Keratinocyte (primary cell): ENCODE data around the gene MXI1. TPM values are rescaled to one million over a fixed set of nuclear protein-coding genes. Genes with fewer than 3 reads are reported as not detected.

Experiments used
- DNase-seq: peaks from one replicate; pipeline ENCODE4 v3.0.0-alpha.2; 2011; ENCODE audit warnings: low read depth, missing footprints, low spot score
- FAIRE-seq: peaks from 2 replicates; lab custom pipeline; 2011; peaks lifted over from hg19 to GRCh38; lab: Jason Lieb, UNC
- H2AFZ ChIP-seq: 2 replicates; pipeline ENCODE4 v1.6.0; 2012; ENCODE audit warnings: low read length, control low read depth, inconsistent platforms; ENCODE audit not compliant: control insufficient read depth
- H3K27ac ChIP-seq: 2 replicates; pipeline ENCODE4 v1.5.1; 2011; ENCODE audit warnings: low read length; ENCODE audit not compliant: control insufficient read depth, insufficient read depth
- H3K27me3 ChIP-seq: 3 replicates; pipeline ENCODE4 v1.6.0; 2011; ENCODE audit warnings: low read length; ENCODE audit not compliant: control insufficient read depth, insufficient read depth; ENCODE audit errors: extremely low read depth
- H3K36me3 ChIP-seq, 2 experiments: 2 replicates in 1 of 2; 3 replicates in 1 of 2; pipeline ENCODE4 v1.5.1; 2011; ENCODE audit warnings: low read length in 2 of 2, mild to moderate bottlenecking in 1 of 2; ENCODE audit not compliant: control insufficient read depth in 2 of 2, insufficient read depth in 2 of 2; ENCODE audit errors: extremely low read depth in 1 of 2
- H3K4me1 ChIP-seq: 3 replicates; pipeline ENCODE4 v1.5.1; 2011; ENCODE audit warnings: low read length; ENCODE audit not compliant: control insufficient read depth, insufficient read depth; ENCODE audit errors: extremely low read depth
- H3K4me2 ChIP-seq: 3 replicates; pipeline ENCODE4 v1.6.0; 2011; ENCODE audit warnings: low read depth, low read length; ENCODE audit not compliant: control insufficient read depth, insufficient read depth; ENCODE audit errors: extremely low read depth
- H3K4me3 ChIP-seq, 3 experiments: fragments of 200-600 bp in 1 of 3; sonication (generic) in 1 of 3; 2 replicates in 2 of 3; 3 replicates in 1 of 3; pipeline ENCODE4 v1.5.1; 2011 to 2016; ENCODE audit warnings: low read length in 3 of 3, mild to moderate bottlenecking in 3 of 3, control low read depth in 2 of 3, inconsistent platforms in 1 of 3, low read depth in 1 of 3, mixed read lengths in 1 of 3, mixed run types in 1 of 3, moderate library complexity in 1 of 3; ENCODE audit not compliant: control insufficient read depth in 2 of 3, insufficient read depth in 2 of 3; ENCODE audit errors: extremely low read depth in 1 of 3
- H3K79me2 ChIP-seq: 2 replicates; pipeline ENCODE4 v1.6.0; 2012; ENCODE audit warnings: low read length; ENCODE audit not compliant: control insufficient read depth, insufficient read depth
- H3K9ac ChIP-seq: 3 replicates; pipeline ENCODE4 v1.6.0; 2011; ENCODE audit warnings: low read length; ENCODE audit not compliant: control insufficient read depth, insufficient read depth; ENCODE audit errors: extremely low read depth
- H3K9me1 ChIP-seq: 3 replicates; pipeline ENCODE4 v1.6.0; 2011; ENCODE audit warnings: low read length; ENCODE audit not compliant: control insufficient read depth, insufficient read depth; ENCODE audit errors: extremely low read depth
- H3K9me3 ChIP-seq: 2 replicates; pipeline ENCODE4 v1.5.1; 2012; ENCODE audit warnings: low read depth, low read length; ENCODE audit not compliant: control insufficient read depth
- H4K20me1 ChIP-seq: 3 replicates; pipeline ENCODE4 v1.6.0; 2011; ENCODE audit warnings: low read length; ENCODE audit not compliant: control insufficient read depth, insufficient read depth; ENCODE audit errors: extremely low read depth
- CTCF ChIP-seq, 3 experiments: IDR thresholded peaks in 1 of 3; conservative IDR thresholded peaks in 1 of 3; optimal IDR thresholded peaks in 1 of 3; 2 replicates in 2 of 3; 3 replicates in 1 of 3; pipeline versions ENCODE3 to v1.5.1; 2011; ENCODE audit warnings: low read length in 3 of 3, mild to moderate bottlenecking in 3 of 3, moderate library complexity in 2 of 3, control low read depth in 1 of 3, inconsistent platforms in 1 of 3; ENCODE audit not compliant: insufficient read depth in 2 of 3; ENCODE audit errors: extremely low read depth in 1 of 3
- EZH2 ChIP-seq: IDR thresholded peaks from one replicate; pipeline ENCODE4 v1.6.1; 2012; ENCODE audit warnings: inconsistent platforms, mild to moderate bottlenecking, low read length, moderate library complexity
- dilution Hi-C: fragments of 300-500 bp; cut with MboI; formaldehyde crosslinking; loops from one replicate; pipeline ENCODE4 v1.7.0; 2020; ENCODE audit warnings: low sequenced_read_pairs; ENCODE audit not compliant: extremely low pct_ligation_motif_present
- polyA plus RNA-seq, 5 experiments: library from polyadenylated mRNA; depleted of rRNA in 3 of 5; stranded (reverse) in 3 of 5; stranded (forward) in 1 of 5; unstranded in 1 of 5; fragments of >200 nt; gene quantifications; 1 replicate in 1 of 5; 2 replicates in 3 of 5; 3 replicates in 1 of 5; pipeline versions ENCODE4 v1.2.1 to v1.2.3, GENCODE V29; 2011 to 2012; ENCODE audit warnings: missing spikeins in 2 of 5, low read depth in 1 of 5, low replicate concordance in 1 of 5

The MXI1 gene
- polyA plus RNA-seq, 1 donor (not counting 4 experiments of a cell fraction or from before 2014, with no cell fraction given), result 17.8 TPM

DNA sequence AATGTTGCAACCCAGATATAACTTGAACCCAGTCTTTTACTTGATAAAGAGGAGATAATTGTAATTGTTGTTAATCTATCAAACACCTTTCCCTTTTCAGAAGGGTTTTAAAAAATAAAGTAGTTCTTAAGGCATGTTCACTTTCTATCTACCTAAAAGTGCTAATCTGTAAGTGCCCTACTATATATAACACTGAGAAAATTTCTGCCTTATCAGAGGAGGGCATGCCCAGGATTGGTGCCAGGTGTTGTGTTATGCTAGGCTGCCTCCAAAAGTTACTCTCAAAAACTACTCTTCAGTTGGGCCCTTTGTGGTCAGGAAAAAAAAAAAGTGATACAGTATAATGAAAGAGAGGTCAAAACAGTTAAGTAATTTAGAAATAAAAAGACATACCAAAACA lies 61.0 kb downstream of the MXI1 start:
- DNase-seq, result no peak
- H3K27me3 ChIP-seq, result no peaks in the 10 kb centered on the region
- H3K4me2 ChIP-seq, result no peak overlapping the region
- TF ChIP-seq CTCF (optimal IDR thresholded peaks at IDR 0.05 in 1 of 3, IDR thresholded peaks at IDR 0.05 in 1 of 3, conservative IDR thresholded peaks at IDR 0.05 in 1 of 3; ENCODE audit: extremely low read depth in 1 of 3, insufficient read depth in 2 of 3, low read length in 3 of 3) (no peak), EZH2 (no peak)
- no peaks in the 10 kb centered on the region for H3K4me1 ChIP-seq
- no peaks in the 10 kb centered on the region for H3K9me1 ChIP-seq
- no peak overlapping the region for H2AFZ ChIP-seq
- H3K9me3 ChIP-seq, result no peaks in the 10 kb centered on the region
- no peaks in the 10 kb centered on the region for H3K36me3 ChIP-seq
- no peaks in the 10 kb centered on the region for H3K79me2 ChIP-seq
- H4K20me1 ChIP-seq, result no peaks in the 10 kb centered on the region
- no peak overlapping the region for H3K9ac ChIP-seq
- dilution Hi-C loops, result no loop called here
- H3K4me3 ChIP-seq, result no peak overlapping the region
- FAIRE-seq, result no peak
- no peak overlapping the region for H3K27ac ChIP-seq

- FAIRE-seq (no peak), DNase-seq (no peak)
- Histone ChIP-seq H3K4me3 (no peak overlapping the region), H3K27me3 (no peaks in the 10 kb centered on the region), H3K9ac (no peak overlapping the region), H3K4me2 (no peak overlapping the region), H3K9me1 (no peaks in the 10 kb centered on the region), H3K27ac (no peak overlapping the region), H3K79me2 (no peaks in the 10 kb centered on the region), H3K36me3 (no peaks in the 10 kb centered on the region), H3K4me1 (no peaks in the 10 kb centered on the region), H2AFZ (no peak overlapping the region), H4K20me1 (no peaks in the 10 kb centered on the region), H3K9me3 (no peaks in the 10 kb centered on the region)
- dilution Hi-C loops, result no loop called here
- TF ChIP-seq CTCF (optimal IDR thresholded peaks at IDR 0.05 in 1 of 3, IDR thresholded peaks at IDR 0.05 in 1 of 3, conservative IDR thresholded peaks at IDR 0.05 in 1 of 3; ENCODE audit: extremely low read depth in 1 of 3, insufficient read depth in 2 of 3, low read length in 3 of 3) (no peak), EZH2 (no peak)
These were observed 61.6 kb downstream of the MXI1 start for GRCh38 chr10:110268971-110269370.
